Ishikawa (cell line): ENCODE data around the gene VSX2.

Experiments used
- CEBPB ChIP-seq: IDR thresholded peaks from 2 replicates; pipeline ENCODE4 v1.6.1; 2012
- CREB1 ChIP-seq: IDR thresholded peaks from 2 replicates; pipeline ENCODE4 v1.6.1; 2012; ENCODE audit warnings: low read depth
- EGR1 ChIP-seq: IDR thresholded peaks from 2 replicates; pipeline ENCODE4 v1.6.1; 2012
- EP300 ChIP-seq: IDR thresholded peaks from 2 replicates; pipeline ENCODE4 v1.6.1; 2012; ENCODE audit warnings: borderline replicate concordance
- FOXM1 ChIP-seq: IDR thresholded peaks from 2 replicates; pipeline ENCODE4 v1.6.1; 2012; ENCODE audit warnings: low read depth, borderline replicate concordance
- NFIC ChIP-seq: IDR thresholded peaks from 2 replicates; pipeline ENCODE4 v1.6.1; 2012
- RAD21 ChIP-seq: IDR thresholded peaks from 2 replicates; pipeline ENCODE4 v1.6.1; 2012; ENCODE audit warnings: low read depth
- REST ChIP-seq: IDR thresholded peaks from 2 replicates; pipeline ENCODE4 v1.6.1; 2012; ENCODE audit warnings: low read depth, mild to moderate bottlenecking
- TAF1 ChIP-seq: IDR thresholded peaks from 2 replicates; pipeline ENCODE4 v1.6.1; 2012; ENCODE audit warnings: low read depth, mild to moderate bottlenecking
- TCF12 ChIP-seq: IDR thresholded peaks from 2 replicates; pipeline ENCODE4 v1.6.1; 2012; ENCODE audit warnings: low read depth
- TEAD4 ChIP-seq: IDR thresholded peaks from 2 replicates; pipeline ENCODE4 v1.6.1; 2012
- USF1 ChIP-seq: IDR thresholded peaks from 2 replicates; pipeline ENCODE4 v1.6.1; 2012
- YY1 ChIP-seq: IDR thresholded peaks from 2 replicates; pipeline ENCODE4 v1.6.1; 2012; ENCODE audit warnings: low read depth
- ZBTB7A ChIP-seq: IDR thresholded peaks from 2 replicates; pipeline ENCODE4 v1.6.1; 2012; ENCODE audit warnings: low read depth
- TF ChIP-seq, protein P1 (sequence below): IDR thresholded peaks from 2 replicates; pipeline ENCODE4 v1.6.1; 2012

VSX2 gene

DNA sequence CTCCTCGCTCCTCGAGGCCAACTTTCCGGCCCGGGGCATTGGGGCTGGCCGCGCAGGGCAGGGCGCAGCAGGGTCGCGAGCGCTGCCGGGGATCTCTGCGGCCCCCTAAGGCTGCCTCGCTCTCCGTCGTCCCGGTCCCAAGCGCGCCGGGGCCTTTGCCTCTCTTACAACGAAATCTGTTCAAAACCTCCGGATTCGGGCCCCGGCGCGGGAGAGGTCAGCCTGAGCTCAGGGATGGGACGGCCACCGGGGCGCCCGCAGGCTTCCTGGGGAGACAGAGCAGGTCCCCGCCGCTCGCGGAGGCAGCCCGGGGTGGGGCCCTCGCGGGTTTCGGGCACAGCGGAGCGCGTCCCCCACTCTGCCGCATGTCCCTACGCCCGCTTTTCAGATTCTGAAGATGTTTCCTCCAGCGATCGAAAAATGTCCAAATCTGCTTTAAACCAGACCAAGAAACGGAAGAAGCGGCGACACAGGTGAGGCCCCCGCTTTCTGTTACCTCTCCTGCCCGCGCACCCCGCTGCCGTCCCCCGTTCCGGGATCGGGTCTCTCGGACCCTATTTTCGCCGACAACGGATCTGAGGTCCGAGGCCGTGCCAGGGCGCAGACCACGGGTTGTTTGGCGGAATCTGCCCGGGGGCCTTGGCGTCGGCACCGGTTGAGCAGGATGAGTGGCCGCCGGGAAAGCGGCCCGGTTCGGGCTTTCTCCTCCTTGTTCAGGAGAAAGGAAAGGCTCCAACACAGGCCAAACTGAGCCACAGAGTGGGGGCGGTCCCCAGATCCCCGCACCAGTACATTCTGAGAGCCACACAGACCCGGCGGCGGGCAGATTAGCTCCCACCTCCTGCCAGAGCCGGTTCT, 1.8 kb downstream of the VSX2 start:
- TF ChIP-seq NFIC (no peak), TCF12 (no peak), USF1 (no peak), CREB1 (no peak), EGR1 (no peak), CEBPB (no peak), TAF1 (no peak), FOXM1 (no peak), EP300 (no peak), TEAD4 (no peak), RAD21 (no peak), ZBTB7A (no peak), REST (no peak), YY1 (no peak)
- TF ChIP-seq, protein P1, sequence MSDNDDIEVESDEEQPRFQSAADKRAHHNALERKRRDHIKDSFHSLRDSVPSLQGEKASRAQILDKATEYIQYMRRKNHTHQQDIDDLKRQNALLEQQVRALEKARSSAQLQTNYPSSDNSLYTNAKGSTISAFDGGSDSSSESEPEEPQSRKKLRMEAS, result no peak

DNA sequence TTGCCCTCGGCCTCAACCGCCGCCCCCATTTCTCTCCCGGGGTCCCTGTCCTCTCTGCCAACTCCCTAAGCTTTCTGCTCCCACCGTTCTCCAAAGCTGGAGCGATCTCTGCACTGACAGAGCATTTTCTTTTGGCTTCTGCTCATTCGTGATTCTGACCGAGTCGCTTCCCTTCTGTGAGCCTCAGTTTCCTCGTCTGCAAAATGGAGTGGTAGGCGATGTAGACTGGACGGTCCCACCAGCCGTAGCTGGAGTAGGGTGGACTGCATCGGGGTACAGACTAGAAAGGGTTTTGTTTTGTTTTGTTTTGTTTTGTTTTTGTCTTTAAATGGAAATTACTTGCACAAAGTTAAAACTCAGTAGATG, 2.4 kb downstream of the VSX2 start:
- TF ChIP-seq TEAD4 (no peak), TAF1 (no peak), TCF12 (no peak), CREB1 (no peak), EP300 (no peak), ZBTB7A (no peak), USF1 (no peak), RAD21 (no peak), NFIC (no peak), CEBPB (no peak), YY1 (no peak), EGR1 (no peak), FOXM1 (no peak), REST (no peak)
- TF ChIP-seq, protein P1, result no peak

GRCh38 chr14:74242021-74242779, 3.0 kb downstream of the VSX2 start:
- TF ChIP-seq YY1 (no peak), ZBTB7A (no peak), FOXM1 (no peak), TAF1 (no peak), TEAD4 (no peak), RAD21 (no peak), TCF12 (no peak), EP300 (no peak), CREB1 (no peak), USF1 (no peak), REST (no peak), NFIC (no peak), EGR1 (no peak), CEBPB (no peak)
- TF ChIP-seq, protein P1, result no peak
